Measurements from ENCODE around the gene DTNA.

DNA sequence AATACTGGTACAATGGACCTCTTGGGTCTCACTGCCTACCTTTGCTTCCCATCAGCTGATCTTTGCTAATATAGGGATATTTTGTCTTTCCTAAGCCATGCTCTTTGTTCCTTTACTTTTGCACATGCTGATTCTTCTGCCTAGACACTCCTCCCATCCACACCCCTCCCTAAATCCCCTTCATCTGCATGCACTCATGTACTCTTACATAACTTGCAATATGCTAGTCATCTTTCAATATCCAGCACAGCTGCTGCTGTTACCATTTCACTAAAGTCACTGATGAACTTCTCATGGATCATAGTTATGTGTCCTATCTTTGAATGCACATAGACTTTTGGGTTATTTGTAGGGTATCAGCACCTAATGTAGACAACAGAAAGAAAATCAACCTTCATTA is 18.5 kb upstream of the DTNA start:
- no peak for TF ChIP-seq POLR2AphosphoS5 (IDR thresholded peaks at IDR 0.05; ENCODE audit: insufficient read depth in 1 of 2, low read depth in 1 of 2)
- TF ChIP-seq, protein P1, sequence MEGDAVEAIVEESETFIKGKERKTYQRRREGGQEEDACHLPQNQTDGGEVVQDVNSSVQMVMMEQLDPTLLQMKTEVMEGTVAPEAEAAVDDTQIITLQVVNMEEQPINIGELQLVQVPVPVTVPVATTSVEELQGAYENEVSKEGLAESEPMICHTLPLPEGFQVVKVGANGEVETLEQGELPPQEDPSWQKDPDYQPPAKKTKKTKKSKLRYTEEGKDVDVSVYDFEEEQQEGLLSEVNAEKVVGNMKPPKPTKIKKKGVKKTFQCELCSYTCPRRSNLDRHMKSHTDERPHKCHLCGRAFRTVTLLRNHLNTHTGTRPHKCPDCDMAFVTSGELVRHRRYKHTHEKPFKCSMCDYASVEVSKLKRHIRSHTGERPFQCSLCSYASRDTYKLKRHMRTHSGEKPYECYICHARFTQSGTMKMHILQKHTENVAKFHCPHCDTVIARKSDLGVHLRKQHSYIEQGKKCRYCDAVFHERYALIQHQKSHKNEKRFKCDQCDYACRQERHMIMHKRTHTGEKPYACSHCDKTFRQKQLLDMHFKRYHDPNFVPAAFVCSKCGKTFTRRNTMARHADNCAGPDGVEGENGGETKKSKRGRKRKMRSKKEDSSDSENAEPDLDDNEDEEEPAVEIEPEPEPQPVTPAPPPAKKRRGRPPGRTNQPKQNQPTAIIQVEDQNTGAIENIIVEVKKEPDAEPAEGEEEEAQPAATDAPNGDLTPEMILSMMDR (IDR thresholded peaks at IDR 0.05) = no peak

All from vagina (tissue), 2 donors.